ENCODE measurements around the gene LRRC75A.

DNA sequence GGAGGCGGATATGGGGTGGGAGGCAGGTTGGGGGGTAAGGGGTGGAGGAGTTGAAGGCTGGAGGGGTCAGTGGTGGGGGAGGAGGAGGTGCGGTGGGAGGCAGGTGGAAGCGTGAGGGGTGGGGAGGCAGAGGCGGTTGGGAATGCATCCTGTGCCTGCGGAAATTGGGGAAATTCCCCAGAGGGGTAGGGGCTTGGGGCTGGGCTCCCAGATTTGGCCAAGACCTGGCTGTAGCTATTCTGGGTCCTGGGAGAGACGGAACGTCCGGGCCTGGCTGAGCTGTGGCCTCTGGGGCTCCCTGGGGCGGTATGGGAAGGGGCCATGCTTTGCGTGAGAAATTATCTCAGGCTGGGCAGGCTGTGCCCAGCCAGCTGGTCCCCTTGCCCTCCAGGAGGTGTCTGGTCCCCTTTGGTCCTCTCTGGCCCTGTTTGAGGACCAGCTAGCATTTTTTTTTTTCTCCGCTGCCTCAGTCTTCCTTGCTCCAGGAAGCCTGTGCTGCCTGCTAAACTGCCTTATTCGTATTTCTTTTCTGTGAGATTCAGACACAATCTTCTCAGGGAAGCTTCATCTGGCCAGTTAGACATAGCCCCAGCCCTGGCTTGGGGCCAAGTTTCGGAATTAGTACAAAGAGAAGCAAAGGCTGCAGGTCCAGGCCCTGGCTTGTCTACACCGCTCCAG is 83.9 kb downstream of the LRRC75A start:
- TF ChIP-seq, protein P1, sequence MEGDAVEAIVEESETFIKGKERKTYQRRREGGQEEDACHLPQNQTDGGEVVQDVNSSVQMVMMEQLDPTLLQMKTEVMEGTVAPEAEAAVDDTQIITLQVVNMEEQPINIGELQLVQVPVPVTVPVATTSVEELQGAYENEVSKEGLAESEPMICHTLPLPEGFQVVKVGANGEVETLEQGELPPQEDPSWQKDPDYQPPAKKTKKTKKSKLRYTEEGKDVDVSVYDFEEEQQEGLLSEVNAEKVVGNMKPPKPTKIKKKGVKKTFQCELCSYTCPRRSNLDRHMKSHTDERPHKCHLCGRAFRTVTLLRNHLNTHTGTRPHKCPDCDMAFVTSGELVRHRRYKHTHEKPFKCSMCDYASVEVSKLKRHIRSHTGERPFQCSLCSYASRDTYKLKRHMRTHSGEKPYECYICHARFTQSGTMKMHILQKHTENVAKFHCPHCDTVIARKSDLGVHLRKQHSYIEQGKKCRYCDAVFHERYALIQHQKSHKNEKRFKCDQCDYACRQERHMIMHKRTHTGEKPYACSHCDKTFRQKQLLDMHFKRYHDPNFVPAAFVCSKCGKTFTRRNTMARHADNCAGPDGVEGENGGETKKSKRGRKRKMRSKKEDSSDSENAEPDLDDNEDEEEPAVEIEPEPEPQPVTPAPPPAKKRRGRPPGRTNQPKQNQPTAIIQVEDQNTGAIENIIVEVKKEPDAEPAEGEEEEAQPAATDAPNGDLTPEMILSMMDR (IDR thresholded peaks at IDR 0.05; ENCODE audit: low read length): no peak
- TF ChIP-seq EZH2 (IDR thresholded peaks at IDR 0.05; ENCODE audit: borderline replicate concordance, low read length): no peak
